GM18858 (cell line): ENCODE measurements around the gene SLC16A11.

ENCODE experiments used
- ATAC-seq: cut with Tn5 transposase; IDR thresholded peaks from one replicate; pipeline ENCODE4 v1.9.1; 2021; ENCODE audit not compliant: unreplicated experiment

The SLC16A11 gene

DNA sequence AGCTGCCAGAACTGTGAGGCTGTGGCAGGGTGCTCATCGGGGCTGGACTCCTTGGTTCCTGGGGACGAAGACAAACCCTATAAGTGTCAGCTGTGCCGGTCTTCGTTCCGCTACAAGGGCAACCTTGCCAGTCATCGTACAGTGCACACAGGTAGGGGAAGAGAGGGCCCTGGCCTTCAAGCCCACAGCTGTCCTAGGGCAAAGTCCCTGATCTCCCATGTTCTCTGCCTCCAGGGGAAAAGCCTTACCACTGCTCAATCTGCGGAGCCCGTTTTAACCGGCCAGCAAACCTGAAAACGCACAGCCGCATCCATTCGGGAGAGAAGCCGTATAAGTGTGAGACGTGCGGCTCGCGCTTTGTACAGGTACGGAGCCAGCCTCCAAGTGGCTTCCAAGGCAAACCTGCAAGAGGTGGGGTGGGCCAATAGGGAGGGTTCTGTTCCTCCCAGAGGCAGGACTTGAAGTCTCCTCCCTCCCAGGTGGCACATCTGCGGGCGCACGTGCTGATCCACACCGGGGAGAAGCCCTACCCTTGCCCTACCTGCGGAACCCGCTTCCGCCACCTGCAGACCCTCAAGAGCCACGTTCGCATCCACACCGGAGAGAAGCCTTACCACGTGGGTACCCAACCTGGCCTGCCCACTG, 17.3 kb downstream of the SLC16A11 start:
- no peak for ATAC-seq

DNA sequence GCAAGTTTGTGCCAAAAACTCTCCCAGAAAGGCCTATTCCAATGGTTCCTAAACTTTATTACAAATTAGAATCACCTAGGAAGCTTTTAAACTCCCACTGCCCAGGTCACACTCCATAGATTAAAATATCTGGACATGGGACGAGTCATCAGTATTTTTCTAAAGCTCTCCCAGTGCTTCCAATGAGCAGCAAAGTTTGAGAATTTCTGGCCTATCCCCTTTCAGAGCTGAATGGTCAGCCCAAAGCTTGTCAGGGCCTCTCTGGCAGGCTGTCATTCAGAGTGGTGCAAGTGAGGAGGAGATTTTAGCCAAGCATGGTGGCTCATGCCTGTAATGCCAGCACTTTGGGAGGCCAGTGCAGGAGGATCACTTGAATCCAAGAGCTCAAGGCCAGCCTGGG, 18.6 kb downstream of the SLC16A11 start:
- ATAC-seq, result no peak

DNA sequence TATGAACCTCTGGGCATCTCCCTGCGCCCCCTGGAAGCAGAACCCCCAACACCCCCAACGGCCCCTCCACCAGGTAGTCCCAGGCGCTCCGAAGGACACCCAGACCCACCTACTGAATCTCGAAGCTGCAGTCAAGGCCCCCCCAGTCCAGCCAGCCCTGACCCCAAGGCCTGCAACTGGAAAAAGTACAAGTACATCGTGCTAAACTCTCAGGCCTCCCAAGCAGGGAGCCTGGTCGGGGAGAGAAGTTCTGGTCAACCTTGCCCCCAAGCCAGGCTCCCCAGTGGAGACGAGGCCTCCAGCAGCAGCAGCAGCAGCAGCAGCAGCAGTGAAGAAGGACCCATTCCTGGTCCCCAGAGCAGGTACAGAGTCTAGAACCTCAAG, 19.5 kb downstream of the SLC16A11 start:
- ATAC-seq, result no peak

GRCh38 chr17:7023576-7024401, 20.1 kb downstream of the SLC16A11 start:
- ATAC-seq, result no peak

DNA sequence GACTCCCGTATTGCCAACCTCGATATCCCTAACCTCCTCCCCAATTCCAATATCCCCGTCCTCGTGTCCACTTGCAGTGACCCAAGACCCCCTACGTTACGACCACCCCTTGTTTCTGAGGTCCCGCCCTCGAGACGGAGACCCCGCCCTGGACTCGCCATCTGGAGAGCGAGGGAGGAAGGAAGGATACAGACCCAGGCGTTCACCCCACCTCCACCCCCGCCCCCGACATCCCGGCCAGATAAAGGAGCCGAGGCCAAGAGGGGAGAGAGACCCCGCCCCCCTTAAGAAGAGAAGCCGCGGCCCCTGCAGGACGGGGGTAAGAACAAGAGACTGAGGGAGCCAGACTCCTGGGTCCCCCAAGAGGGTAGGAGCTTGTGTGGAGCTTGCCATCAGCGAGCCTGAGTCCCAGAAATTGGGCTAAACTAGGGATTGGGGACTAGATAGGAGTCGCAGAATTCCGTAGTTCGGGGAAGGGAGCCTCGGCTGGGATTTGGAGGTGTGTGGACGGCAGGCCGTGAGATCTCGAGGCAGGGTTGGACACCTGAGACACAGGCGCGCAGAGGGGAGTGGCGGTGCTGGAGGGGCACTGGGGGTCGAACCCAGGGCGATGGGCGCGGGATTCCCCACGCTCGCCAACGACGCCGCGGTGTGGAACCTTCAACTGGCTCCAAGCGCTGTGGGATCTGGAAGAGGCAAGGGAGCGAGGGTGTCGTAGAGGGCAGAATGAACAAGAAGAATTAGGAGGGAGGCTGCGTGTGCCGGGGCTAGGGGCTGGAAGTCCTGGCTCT, 20.9 kb downstream of the SLC16A11 start, which contains the start of gene BCL6B:
Gene BCL6B (plus strand): TSS at position 270 of the 791 bp plus-strand sequence. CDS start 622 bp downstream, outside the sequence.
- no peak for ATAC-seq

- ATAC-seq, result no peak
These were observed 21.7 kb downstream of the SLC16A11 start for GRCh38 chr17:7021993-7022778.

GRCh38 chr17:7020894-7021664, 22.8 kb downstream of the SLC16A11 start:
- no peak for ATAC-seq

GRCh38 chr17:7019839-7020519, 23.9 kb downstream of the SLC16A11 start:
- ATAC-seq, result no peak

GRCh38 chr17:7019367-7019766, 24.5 kb downstream of the SLC16A11 start:
- ATAC-seq, result no peak

GRCh38 chr17:7018331-7018964, 25.4 kb downstream of the SLC16A11 start:
- ATAC-seq, result no peak

DNA sequence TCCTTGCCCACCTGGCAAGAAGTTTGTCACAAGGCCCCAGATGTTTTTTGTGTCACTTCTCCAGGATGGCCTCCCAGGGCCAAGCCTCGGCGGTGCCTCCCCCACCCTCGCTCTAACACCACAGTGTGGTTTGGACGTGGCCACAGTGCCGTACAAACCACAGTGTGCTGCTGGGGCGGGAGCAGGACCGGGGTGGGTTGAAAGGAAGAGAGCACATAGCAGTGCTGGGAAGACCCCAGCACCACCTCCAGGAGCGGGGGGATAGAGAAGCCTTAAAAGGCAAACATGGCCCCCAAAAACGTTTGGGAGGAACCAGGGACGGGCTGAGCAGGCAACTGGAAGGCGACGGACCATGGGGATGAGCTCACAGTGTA, 26.1 kb downstream of the SLC16A11 start:
- no peak for ATAC-seq

GRCh38 chr17:7016886-7017826, 26.7 kb downstream of the SLC16A11 start:
- ATAC-seq, result no peak

- ATAC-seq, result no peak
These were observed 27.5 kb downstream of the SLC16A11 start for GRCh38 chr17:7016418-7016817.

DNA sequence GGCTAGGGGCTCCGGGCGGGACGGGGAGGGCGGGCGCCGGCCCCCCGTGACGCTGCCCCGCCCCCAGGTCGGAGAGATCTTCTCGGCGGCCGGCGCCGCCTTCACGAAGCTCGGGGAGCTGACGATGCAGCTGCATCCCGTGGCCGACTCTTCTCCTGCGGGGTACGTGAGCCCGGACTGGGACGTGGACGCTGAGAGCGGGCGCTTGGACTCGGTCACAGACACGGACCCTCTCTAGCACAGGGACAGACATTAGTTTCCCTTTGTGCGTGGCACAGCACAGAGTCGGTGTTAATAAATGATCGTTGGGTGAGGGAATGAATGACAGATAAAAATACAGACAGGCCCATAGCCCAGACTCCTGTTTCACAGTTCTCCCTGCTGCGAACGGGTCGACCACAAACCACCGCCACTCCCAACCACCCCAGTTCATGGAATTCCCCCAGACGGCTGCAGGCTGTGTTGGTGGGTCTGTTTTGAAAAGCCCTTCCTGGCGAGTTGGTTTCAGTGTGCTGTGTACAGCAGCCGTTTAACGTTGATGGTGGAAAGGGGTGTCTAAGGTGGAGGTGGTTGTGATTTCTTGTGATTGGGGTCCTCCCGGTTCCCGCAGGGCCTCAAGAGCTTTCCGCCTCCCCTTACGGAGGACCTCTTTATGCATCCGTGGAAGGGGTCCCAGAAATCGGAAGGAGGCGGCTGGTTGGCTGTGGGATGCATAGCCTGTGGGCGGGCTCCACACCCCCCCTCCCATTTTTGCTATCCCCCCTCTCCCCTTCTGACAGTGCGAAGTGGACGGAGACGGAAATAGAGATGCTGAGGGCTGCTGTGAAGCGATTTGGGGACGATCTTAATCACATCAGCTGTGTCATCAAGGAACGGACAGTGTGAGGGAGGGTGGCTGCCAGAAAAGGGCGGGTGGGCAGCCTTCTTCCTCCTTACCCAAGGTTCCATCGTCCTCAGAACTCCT, 28.6 kb downstream of the SLC16A11 start:
- ATAC-seq, result peak; percentile 26

DNA sequence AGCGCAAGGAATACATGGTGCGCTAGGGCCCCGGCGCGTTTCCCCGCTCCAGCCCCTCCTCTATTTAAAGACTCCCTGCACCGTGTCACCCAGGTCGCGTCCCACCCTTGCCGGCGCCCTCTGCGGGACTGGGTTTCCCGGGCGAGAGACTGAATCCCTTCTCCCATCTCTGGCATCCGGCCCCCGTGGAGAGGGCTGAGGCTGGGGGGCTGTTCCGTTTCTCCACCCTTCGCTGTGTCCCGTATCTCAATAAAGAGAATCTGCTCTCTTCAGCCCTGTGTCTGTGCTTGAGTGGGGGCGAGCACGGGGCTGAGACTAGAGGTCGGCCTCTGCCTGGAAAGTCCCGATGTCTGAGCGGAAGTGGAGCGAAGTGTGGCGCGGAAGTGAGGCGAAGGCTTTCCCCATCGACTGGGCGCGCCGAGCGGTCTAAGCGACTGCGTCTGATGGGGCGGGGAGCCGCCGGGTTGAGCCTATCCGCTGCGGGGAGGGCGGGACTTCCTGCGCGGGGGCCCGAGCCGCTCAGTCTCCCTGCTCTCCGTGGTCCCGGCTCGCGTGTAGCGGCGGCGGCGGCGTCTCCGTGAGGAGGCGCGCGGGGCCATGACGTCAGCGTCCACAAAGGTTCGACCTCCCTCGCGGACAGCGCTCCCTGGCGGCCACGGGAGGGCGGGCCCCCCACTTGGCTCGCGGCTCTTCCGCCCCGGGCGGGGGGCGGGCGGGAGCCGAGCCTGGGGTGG, 29.5 kb downstream of the SLC16A11 start:
- peak; percentile 49 for ATAC-seq

DNA sequence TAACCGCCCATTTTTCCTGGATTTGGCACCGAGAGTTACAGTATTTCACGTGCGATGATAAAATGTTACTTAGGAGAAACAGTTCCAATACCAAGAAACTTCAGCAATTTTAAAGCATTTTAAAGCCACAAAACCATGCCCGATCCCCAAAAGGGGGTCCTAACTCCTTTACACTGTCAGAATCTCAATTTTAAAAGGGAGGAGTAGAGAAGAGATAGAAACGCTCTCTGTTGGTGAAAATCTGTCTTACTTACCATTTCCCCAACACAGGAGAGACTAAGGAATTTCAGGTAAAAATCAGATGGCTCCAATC, 32.0 kb downstream of the SLC16A11 start:
- no peak for ATAC-seq
